ENCODE measurements around the gene IL1R2. TPM values are rescaled to one million over a fixed set of nuclear protein-coding genes. Genes with fewer than 3 reads are reported as not detected.

Gene IL1R2
- total and polyA plus RNA-seq, 2 experiments from 2014 or later: not detected

DNA sequence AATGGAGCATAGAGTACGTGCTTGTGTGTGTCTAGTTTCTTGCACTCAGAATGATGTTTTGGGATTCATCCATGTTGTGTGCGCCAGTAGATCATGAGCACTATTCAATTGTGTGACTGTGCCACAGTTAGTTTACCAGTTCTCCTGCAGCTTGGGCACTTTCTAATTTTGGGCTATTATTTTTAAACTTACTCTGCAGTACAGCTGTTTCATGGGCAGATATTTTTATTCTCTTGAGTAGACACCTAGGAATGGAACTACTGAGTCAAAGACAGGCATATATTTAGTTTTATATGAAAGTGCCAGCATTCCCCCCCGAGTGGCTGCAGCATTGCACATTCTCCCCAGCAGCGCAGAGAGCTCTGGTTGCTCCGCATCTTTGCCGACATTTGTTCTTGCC, 74.8 kb downstream of the IL1R2 start:
- no peak overlapping the region for H3K27ac ChIP-seq (ENCODE audit: low read depth)
- no peaks in the 10 kb centered on the region for H4K20me1 ChIP-seq (replicated peaks; ENCODE audit: insufficient read depth)
- H3K4me3 ChIP-seq: no peak overlapping the region
- no peaks in the 10 kb centered on the region for H3K4me1 ChIP-seq (ENCODE audit: insufficient read depth)
- H2AFZ ChIP-seq: no peak overlapping the region
- H3K4me1 Mint-ChIP-seq: peaks cover 8% of the 10 kb centered on the region; the same call in 2 of the 3 replicates
- no peak overlapping the region for H3K4me2 ChIP-seq
- H3F3A ChIP-seq (replicated peaks; ENCODE audit: low read depth): no peaks in the 10 kb centered on the region
- no peaks in the 10 kb centered on the region for H3K36me3 Mint-ChIP-seq (ENCODE audit: low read depth)
- no peaks in the 10 kb centered on the region for H3K27me3 ChIP-seq (ENCODE audit: insufficient read depth)
- no peaks in the 10 kb centered on the region; the same call in 2 of the 3 replicates for H3K9me3 Mint-ChIP-seq
- ATAC-seq (no peak), DNase-seq (ENCODE audit: low spot score) (no peak)
- no peaks in the 10 kb centered on the region for H3K36me3 ChIP-seq (ENCODE audit: insufficient read depth)
- peaks cover 3% of the 10 kb centered on the region for H3K27me3 Mint-ChIP-seq (ENCODE audit: insufficient read depth, low read depth, poor library complexity)
- H3K27ac Mint-ChIP-seq: no peak overlapping the region
- no peak for TF ChIP-seq CREB1 (CRISPR knock-in tag; IDR thresholded peaks at IDR 0.05; ENCODE audit: low read depth)
- TF ChIP-seq ETS1 (IDR thresholded peaks at IDR 0.05): no peak
- TF ChIP-seq EZH2phosphoT487 (IDR thresholded peaks at IDR 0.05; ENCODE audit: unreplicated experiment): no peak
- TF ChIP-seq ZNF462 (CRISPR knock-in tag; IDR thresholded peaks at IDR 0.05): no peak
- TF ChIP-seq NANOG (IDR thresholded peaks at IDR 0.05; ENCODE audit: borderline replicate concordance): no peak
- no peak for TF ChIP-seq POLR2AphosphoS5 (IDR thresholded peaks at IDR 0.05; ENCODE audit: low read depth)
- TF ChIP-seq ZNF114 (CRISPR knock-in tag; IDR thresholded peaks at IDR 0.05): no peak
- TF ChIP-seq EZH2 (IDR thresholded peaks at IDR 0.05; ENCODE audit: low read depth, unreplicated experiment): no peak
- no peak for TF ChIP-seq CTCF (conservative IDR thresholded peaks at IDR 0.05; ENCODE audit: low read depth in 2 of 2)
- TF ChIP-seq ZNF331 (CRISPR knock-in tag; IDR thresholded peaks at IDR 0.05; ENCODE audit: low read depth): no peak
- TF ChIP-seq STAT1 (IDR thresholded peaks at IDR 0.05; ENCODE audit: unreplicated experiment): no peak
- no peak for TF ChIP-seq JUNB (IDR thresholded peaks at IDR 0.05; ENCODE audit: unreplicated experiment)
- no peak for TF ChIP-seq REST (IDR thresholded peaks at IDR 0.05; ENCODE audit: unreplicated experiment)
- no peaks in the 10 kb centered on the region for H3K9me2 ChIP-seq (ENCODE audit: insufficient read depth)
- H3K4me3 Mint-ChIP-seq: no peak overlapping the region
- H3K79me2 ChIP-seq (replicated peaks; ENCODE audit: insufficient read depth): no peaks in the 10 kb centered on the region

Measured in GM23338 (cell line).